ENCODE measurements around the gene ITGB8. TPM values are rescaled to one million over a fixed set of nuclear protein-coding genes. Genes with fewer than 3 reads are reported as not detected.

The ITGB8 gene
- total and polyA plus RNA-seq, 2 of the 4 experiments (the other 2 are of a cell fraction): 2.6 to 10.2 TPM

DNA sequence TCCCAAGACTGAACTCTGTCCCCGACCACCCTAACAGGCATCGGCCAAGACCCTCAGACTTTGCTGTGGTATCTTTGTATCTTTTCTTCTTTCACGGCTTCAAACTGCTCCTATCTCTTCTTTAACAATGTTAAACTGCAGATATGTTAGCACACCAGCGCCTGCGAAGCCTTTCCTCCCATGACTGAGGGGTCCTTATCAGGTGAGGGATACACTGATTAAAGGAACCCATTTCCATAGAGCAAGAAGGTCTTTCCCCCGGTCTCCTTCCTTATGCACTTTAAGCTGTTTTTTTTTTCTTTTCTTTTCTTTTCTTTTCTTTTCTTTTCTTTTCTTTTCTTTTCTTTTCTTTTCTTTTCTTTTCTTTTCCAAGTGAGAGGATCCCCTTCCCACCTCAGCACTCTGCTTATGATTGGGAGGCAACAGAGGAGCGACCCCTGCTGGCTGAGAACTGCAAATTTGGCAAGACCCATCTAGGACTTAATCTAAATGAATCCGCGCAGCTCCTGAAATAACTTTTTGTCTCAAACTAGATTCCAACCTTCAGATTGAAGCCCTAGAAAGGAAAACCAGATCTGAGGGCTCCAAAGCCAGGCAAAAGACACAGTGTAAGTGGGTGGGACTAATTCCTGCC lies 109.9 kb downstream of the ITGB8 start:
- H3K14ac ChIP-seq (replicated peaks; ENCODE audit: low read depth, low read length): no peak overlapping the region
- H3K56ac ChIP-seq (ENCODE audit: extremely low read depth, insufficient read depth, low read length): no peak overlapping the region
- CTCF ChIA-PET: interaction anchor here (0.9 to 1.7 kb wide), 2 partner anchors 9 to 17 kb away, joined by 3 to 5 read pairs; no protein-coding TSS in a partner anchor
- dilution Hi-C loops (cut with HindIII; ENCODE audit: low sequenced_read_pairs, unreplicated experiment) (no loop called here), intact Hi-C loops (cut with micrococcal nuclease) (loop anchor here (2.0 to 5.0 kb wide), 2 partner anchors 458 to 688 kb away; no protein-coding TSS in a partner anchor), in situ Hi-C loops (cut with MboI; ENCODE audit: low sequenced_read_pairs) (no loop called here)
- H2BK20ac ChIP-seq (ENCODE audit: low read depth, low read length): no peak overlapping the region
- H3K4me2 ChIP-seq (ENCODE audit: low read depth, low read length): no peak overlapping the region
- POLR2A ChIA-PET (ENCODE audit: unreplicated experiment): no interaction called here
- ATAC-seq (ENCODE audit: low read depth) (peak; percentile 37; the same call in 1 of the 2 replicates), DNase-seq (peak; percentile 62)
- H3K27me3 ChIP-seq (ENCODE audit: control insufficient read depth, insufficient read depth, low read length): no peaks in the 10 kb centered on the region; the same call in 1 of the 2 replicates
- H3K23ac ChIP-seq (ENCODE audit: low read depth, low read length): no peak overlapping the region
- WGBS, 2 experiments (ENCODE audit: extremely low coverage in 2 of 2, insufficient read length in 1 of 2): no CpG with 5 or more reads among the region's 9 CpGs
- H2AK5ac ChIP-seq (ENCODE audit: low read depth, low read length): no peak overlapping the region
- no peak overlapping the region for H2BK120ac ChIP-seq (ENCODE audit: low read depth, low read length)
- no peak overlapping the region for H2AFZ ChIP-seq (replicated peaks; ENCODE audit: low read length, poor library complexity)
- no peaks in the 10 kb centered on the region for H3K9me3 ChIP-seq (ENCODE audit: control insufficient read depth, insufficient read depth, low read length)
- no peak overlapping the region for H4K8ac ChIP-seq (ENCODE audit: low read depth in 2 of 2, low read length in 2 of 2)
- H3K4me3 ChIP-seq (ENCODE audit: insufficient read depth, low read depth, low read length): no peak overlapping the region
- no peak overlapping the region for H3K27ac ChIP-seq (ENCODE audit: insufficient read depth, low read length)
- no peaks in the 10 kb centered on the region; the same call in 1 of the 2 replicates for H3K4me1 ChIP-seq (ENCODE audit: control insufficient read depth, insufficient read depth, low read length)
- H3K36me3 ChIP-seq (ENCODE audit: control insufficient read depth, insufficient read depth, low read length): no peaks in the 10 kb centered on the region
- TF ChIP-seq RAD21 (IDR thresholded peaks at IDR 0.05; ENCODE audit: low read length) (peak; percentile 59), FOS (IDR thresholded peaks at IDR 0.05; ENCODE audit: low read depth, low read length) (no peak), CHD1 (IDR thresholded peaks at IDR 0.05; ENCODE audit: low read depth, low read length) (no peak), POLR2A (IDR thresholded peaks at IDR 0.05; ENCODE audit: low read depth, low read length) (no peak), SMC3 (IDR thresholded peaks at IDR 0.05; ENCODE audit: low read depth, low read length) (peak; percentile 60), CEBPB (IDR thresholded peaks at IDR 0.05; ENCODE audit: low read depth, low read length) (no peak)
- TF ChIP-seq, protein P1, sequence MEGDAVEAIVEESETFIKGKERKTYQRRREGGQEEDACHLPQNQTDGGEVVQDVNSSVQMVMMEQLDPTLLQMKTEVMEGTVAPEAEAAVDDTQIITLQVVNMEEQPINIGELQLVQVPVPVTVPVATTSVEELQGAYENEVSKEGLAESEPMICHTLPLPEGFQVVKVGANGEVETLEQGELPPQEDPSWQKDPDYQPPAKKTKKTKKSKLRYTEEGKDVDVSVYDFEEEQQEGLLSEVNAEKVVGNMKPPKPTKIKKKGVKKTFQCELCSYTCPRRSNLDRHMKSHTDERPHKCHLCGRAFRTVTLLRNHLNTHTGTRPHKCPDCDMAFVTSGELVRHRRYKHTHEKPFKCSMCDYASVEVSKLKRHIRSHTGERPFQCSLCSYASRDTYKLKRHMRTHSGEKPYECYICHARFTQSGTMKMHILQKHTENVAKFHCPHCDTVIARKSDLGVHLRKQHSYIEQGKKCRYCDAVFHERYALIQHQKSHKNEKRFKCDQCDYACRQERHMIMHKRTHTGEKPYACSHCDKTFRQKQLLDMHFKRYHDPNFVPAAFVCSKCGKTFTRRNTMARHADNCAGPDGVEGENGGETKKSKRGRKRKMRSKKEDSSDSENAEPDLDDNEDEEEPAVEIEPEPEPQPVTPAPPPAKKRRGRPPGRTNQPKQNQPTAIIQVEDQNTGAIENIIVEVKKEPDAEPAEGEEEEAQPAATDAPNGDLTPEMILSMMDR (conservative IDR thresholded peaks at IDR 0.05; ENCODE audit: low read depth, low read length): peak; percentile 65
- no peak overlapping the region for H2AK9ac ChIP-seq (replicated peaks; ENCODE audit: low read depth, low read length, poor library complexity)
- no peak overlapping the region for H2BK5ac ChIP-seq (ENCODE audit: low read depth, low read length, poor library complexity, severe bottlenecking)
- H2BK15ac ChIP-seq (ENCODE audit: low read depth, low read length): no peak overlapping the region
- no peak overlapping the region for H4K5ac ChIP-seq (ENCODE audit: low read depth, low read length)
- no TSS peak for BruUV-seq (replicated peaks)
- no peak overlapping the region for H3K9ac ChIP-seq (ENCODE audit: low read depth, low read length)
- H3K4ac ChIP-seq (ENCODE audit: low read depth, low read length): no peak overlapping the region
- no peaks in the 10 kb centered on the region for H4K20me1 ChIP-seq (ENCODE audit: insufficient read depth, low read length)
- H3K18ac ChIP-seq (ENCODE audit: low read depth, low read length): no peak overlapping the region
- H3K79me1 ChIP-seq (ENCODE audit: low read depth in 1 of 2, low read length in 2 of 2): no peaks in the 10 kb centered on the region
- no peaks in the 10 kb centered on the region for H3K9me1 ChIP-seq (ENCODE audit: insufficient read depth, low read length)
- no peak overlapping the region for H4K91ac ChIP-seq (ENCODE audit: insufficient read depth, low read depth, low read length)

Data from IMR-90 (cell line).